Nephron progenitor cell (in vitro differentiated cells): ENCODE measurements around the gene LENG9.

Experiments
- DNase-seq: peaks from one replicate; pipeline ENCODE4 v3.0.0; 2021
- H3K27ac Mint-ChIP-seq: 2 replicates; pipeline ENCODE4 v1.8.0; 2021; ENCODE audit warnings: mild to moderate bottlenecking, moderate library complexity, mixed read lengths
- H3K27me3 Mint-ChIP-seq: 2 replicates; pipeline ENCODE4 v1.8.0; 2021; ENCODE audit warnings: mild to moderate bottlenecking, low read depth, mixed read lengths; ENCODE audit not compliant: poor library complexity
- H3K36me3 Mint-ChIP-seq: 2 replicates; pipeline ENCODE4 v1.8.0; 2021; ENCODE audit warnings: low read depth, mixed read lengths
- H3K4me1 Mint-ChIP-seq: 2 replicates; pipeline ENCODE4 v1.8.0; 2021; ENCODE audit warnings: mixed read lengths
- H3K4me3 Mint-ChIP-seq: 2 replicates; pipeline ENCODE4 v1.8.0; 2021; ENCODE audit warnings: mild to moderate bottlenecking, moderate library complexity, mixed read lengths
- H3K9me3 Mint-ChIP-seq: 2 replicates; pipeline ENCODE4 v1.8.0; 2021; ENCODE audit warnings: mild to moderate bottlenecking, moderate library complexity, mixed read lengths
- CTCF ChIP-seq: fragments of 200-600 bp; sonication (generic); IDR thresholded peaks from 2 replicates; pipeline ENCODE4 v1.5.0; 2021; ENCODE audit warnings: antibody characterized with exemption

Gene LENG9

GRCh38 chr19:54489766-54490165, 26.2 kb upstream of the LENG9 start:
- TF ChIP-seq CTCF = no peak
- no peak overlapping the region for H3K4me3 Mint-ChIP-seq
- H3K4me1 Mint-ChIP-seq = no peaks in the 10 kb centered on the region
- H3K9me3 Mint-ChIP-seq = peaks cover 48% of the 10 kb centered on the region
- no peak overlapping the region for H3K27ac Mint-ChIP-seq
- peaks cover 13% of the 10 kb centered on the region for H3K27me3 Mint-ChIP-seq
- no peak for DNase-seq
- H3K36me3 Mint-ChIP-seq = no peaks in the 10 kb centered on the region

DNA sequence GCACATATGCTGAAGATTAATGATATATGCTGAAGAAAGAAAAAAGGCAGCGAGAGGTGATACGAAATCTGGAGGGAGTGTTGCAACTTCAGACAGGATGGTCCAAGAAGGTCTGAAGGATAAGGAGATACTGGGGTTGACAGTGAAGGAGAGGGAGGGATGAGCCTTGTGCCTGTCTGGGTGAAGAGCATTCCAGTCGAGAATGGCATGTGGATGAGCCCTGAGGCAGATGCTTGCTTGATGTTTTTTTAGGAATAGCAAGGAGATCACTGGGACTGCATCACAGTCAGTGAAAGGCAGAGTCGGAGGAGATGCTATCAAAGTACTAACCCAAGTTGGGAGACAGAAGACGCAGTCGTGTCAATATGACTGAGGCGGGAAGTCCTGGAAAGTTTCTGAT, 25.8 kb upstream of the LENG9 start:
- no peaks in the 10 kb centered on the region for H3K4me1 Mint-ChIP-seq
- no peak overlapping the region for H3K27ac Mint-ChIP-seq
- no peaks in the 10 kb centered on the region for H3K36me3 Mint-ChIP-seq
- DNase-seq = no peak
- TF ChIP-seq CTCF = no peak
- peaks cover 49% of the 10 kb centered on the region for H3K9me3 Mint-ChIP-seq
- H3K27me3 Mint-ChIP-seq = peaks cover 14% of the 10 kb centered on the region
- H3K4me3 Mint-ChIP-seq = no peak overlapping the region

DNA sequence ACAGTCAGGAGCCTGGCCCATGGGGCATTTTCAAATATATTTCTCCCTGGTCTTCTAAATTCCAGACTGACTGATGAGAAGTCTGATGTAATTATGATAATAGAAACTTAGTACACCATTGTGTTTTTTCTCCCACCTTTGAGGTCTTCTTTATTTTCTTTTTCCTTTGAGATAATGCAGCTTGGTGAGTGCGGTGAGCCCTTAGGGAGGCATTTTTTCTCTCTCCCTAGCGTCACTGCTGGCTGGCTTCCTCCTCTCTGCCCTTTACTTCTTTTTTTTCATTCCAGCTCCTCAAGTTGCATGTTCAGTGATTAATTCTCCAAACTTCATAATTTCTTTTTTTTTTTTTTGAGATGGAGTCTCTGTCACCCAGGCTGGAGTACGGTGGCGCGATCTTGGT, 22.3 kb upstream of the LENG9 start:
- no peak for TF ChIP-seq CTCF
- Mint-ChIP-seq H3K4me1 (no peaks in the 10 kb centered on the region), H3K4me3 (no peak overlapping the region), H3K36me3 (no peaks in the 10 kb centered on the region), H3K27ac (no peak overlapping the region), H3K27me3 (peaks cover 23% of the 10 kb centered on the region), H3K9me3 (peaks cover 27% of the 10 kb centered on the region)
- no peak for DNase-seq

DNA sequence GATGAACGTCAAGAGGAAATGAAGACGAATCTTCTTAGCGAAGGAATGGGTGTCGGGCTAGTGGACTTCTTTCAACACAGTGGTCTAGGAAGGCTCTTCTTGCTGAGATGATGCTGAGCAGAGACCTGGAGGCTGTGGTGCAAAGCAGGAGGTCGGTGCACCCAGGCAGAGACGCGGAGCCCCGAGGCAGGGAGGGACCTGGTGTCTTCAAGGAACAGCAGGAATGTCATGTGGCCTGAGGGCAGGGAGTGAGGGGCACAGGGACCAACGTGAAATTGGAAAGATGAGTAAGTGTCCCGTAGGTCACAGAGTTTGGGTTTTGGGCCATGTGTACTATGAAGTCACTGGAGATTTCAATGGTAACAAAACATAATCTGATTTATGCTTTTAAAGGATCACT, 20.9 kb upstream of the LENG9 start:
- H3K4me3 Mint-ChIP-seq = no peak overlapping the region
- peaks cover 31% of the 10 kb centered on the region for H3K27me3 Mint-ChIP-seq
- TF ChIP-seq CTCF = no peak
- no peaks in the 10 kb centered on the region for H3K4me1 Mint-ChIP-seq
- H3K36me3 Mint-ChIP-seq = no peaks in the 10 kb centered on the region
- H3K27ac Mint-ChIP-seq = no peak overlapping the region
- no peak for DNase-seq
- H3K9me3 Mint-ChIP-seq = peaks cover 26% of the 10 kb centered on the region

DNA sequence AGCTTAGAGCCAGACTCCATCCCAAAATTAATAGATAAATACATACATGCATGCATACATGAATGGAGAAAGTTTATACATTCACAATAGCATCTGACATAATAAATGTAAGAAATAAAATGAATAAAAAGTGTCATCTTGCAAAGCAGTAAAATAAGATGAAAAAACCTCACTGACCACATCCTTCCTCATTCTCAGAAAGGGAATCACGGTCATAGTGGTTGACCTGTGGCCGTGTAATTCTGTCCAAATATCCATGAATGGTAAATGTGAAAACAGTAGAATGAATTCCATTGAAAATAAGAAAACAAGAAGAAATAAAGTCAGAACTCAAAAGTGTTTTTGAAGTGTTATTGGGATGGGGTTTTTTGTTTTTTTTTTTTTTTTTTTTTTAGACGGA, 19.3 kb upstream of the LENG9 start:
- Mint-ChIP-seq H3K9me3 (peaks cover 21% of the 10 kb centered on the region), H3K4me3 (no peak overlapping the region), H3K27ac (no peak overlapping the region), H3K36me3 (no peaks in the 10 kb centered on the region), H3K4me1 (no peaks in the 10 kb centered on the region), H3K27me3 (peaks cover 46% of the 10 kb centered on the region)
- no peak for DNase-seq
- TF ChIP-seq CTCF = no peak

- Mint-ChIP-seq H3K9me3 (peaks cover 21% of the 10 kb centered on the region), H3K4me1 (no peaks in the 10 kb centered on the region), H3K36me3 (no peaks in the 10 kb centered on the region), H3K27ac (no peak overlapping the region), H3K27me3 (peaks cover 60% of the 10 kb centered on the region), H3K4me3 (no peak overlapping the region)
- TF ChIP-seq CTCF = peak; percentile 65
- DNase-seq = peak; percentile 81
Observed at GRCh38 chr19:54481326-54481930, 17.9 kb upstream of the LENG9 start.
